ENCODE results near the gene SPEF1.
A peak's percentile ranks its signal among the peaks of the same experiment; 100 is the strongest.

The SPEF1 gene

GRCh38 chr20:3757268-3757667 lies 24.0 kb downstream of the SPEF1 start:
- no peak overlapping the region for H3K4me3 ChIP-seq (replicated peaks in 1 of 2; ENCODE audit: low read depth in 2 of 2, low read length in 2 of 2)
- no peak for DNase-seq (ENCODE audit: low read depth in 2 of 2)
- TF ChIP-seq CTCF (IDR thresholded peaks at IDR 0.05; ENCODE audit: low read depth, low read length): no peak

GRCh38 chr20:3755814-3756480 lies 25.3 kb downstream of the SPEF1 start:
- TF ChIP-seq CTCF (IDR thresholded peaks at IDR 0.05; ENCODE audit: low read depth, low read length): no peak
- no peak overlapping the region for H3K4me3 ChIP-seq (replicated peaks in 1 of 2; ENCODE audit: low read depth in 2 of 2, low read length in 2 of 2)
- no peak for DNase-seq (ENCODE audit: low read depth in 2 of 2)

- no peak for TF ChIP-seq CTCF (IDR thresholded peaks at IDR 0.05; ENCODE audit: low read depth, low read length)
- H3K4me3 ChIP-seq (replicated peaks in 1 of 2; ENCODE audit: low read depth in 2 of 2, low read length in 2 of 2): no peak overlapping the region
- no peak for DNase-seq (ENCODE audit: low read depth in 2 of 2)
These were observed 26.0 kb downstream of the SPEF1 start for GRCh38 chr20:3755269-3755668.

- no peak for DNase-seq (ENCODE audit: low read depth in 2 of 2)
- no peak for TF ChIP-seq CTCF (IDR thresholded peaks at IDR 0.05; ENCODE audit: low read depth, low read length)
- H3K4me3 ChIP-seq (replicated peaks in 1 of 2; ENCODE audit: low read depth in 2 of 2, low read length in 2 of 2): no peak overlapping the region
These were observed 27.0 kb downstream of the SPEF1 start for GRCh38 chr20:3754276-3754630.

- DNase-seq (ENCODE audit: low read depth in 2 of 2): no peak
- no peak for TF ChIP-seq CTCF (IDR thresholded peaks at IDR 0.05; ENCODE audit: low read depth, low read length)
- no peak overlapping the region for H3K4me3 ChIP-seq (replicated peaks in 1 of 2; ENCODE audit: low read depth in 2 of 2, low read length in 2 of 2)
These were observed 27.6 kb downstream of the SPEF1 start for GRCh38 chr20:3753501-3754275.

GRCh38 chr20:3753098-3753497 lies 28.1 kb downstream of the SPEF1 start:
- peak; percentile 85 for TF ChIP-seq CTCF (IDR thresholded peaks at IDR 0.05; ENCODE audit: low read depth, low read length)
- H3K4me3 ChIP-seq (replicated peaks in 1 of 2; ENCODE audit: low read depth in 2 of 2, low read length in 2 of 2): no peak overlapping the region
- DNase-seq (ENCODE audit: low read depth in 2 of 2): peak; percentile 85

Data from cardiac fibroblast (primary cell).